WI38 (cell line): Measurements from ENCODE around the gene C22orf42.
A peak's percentile ranks its signal among the peaks of the same experiment; 100 is the strongest.
"Not testable (repeated sequence)": the region's sequence is repeated elsewhere in the genome, so short reads cannot be mapped to it uniquely, and the experiment has no call there.

Experiments used
- H3K4me3 ChIP-seq: 2 replicates; pipeline ENCODE4 v1.5.1; 2011; ENCODE audit warnings: low read depth, mild to moderate bottlenecking, control low read depth, low read length
- TF ChIP-seq, protein P1 (sequence below): IDR thresholded peaks from 2 replicates; pipeline ENCODE4 v1.5.1; 2012; ENCODE audit warnings: low read depth, mild to moderate bottlenecking, control low read depth, low read length

C22orf42 gene

DNA sequence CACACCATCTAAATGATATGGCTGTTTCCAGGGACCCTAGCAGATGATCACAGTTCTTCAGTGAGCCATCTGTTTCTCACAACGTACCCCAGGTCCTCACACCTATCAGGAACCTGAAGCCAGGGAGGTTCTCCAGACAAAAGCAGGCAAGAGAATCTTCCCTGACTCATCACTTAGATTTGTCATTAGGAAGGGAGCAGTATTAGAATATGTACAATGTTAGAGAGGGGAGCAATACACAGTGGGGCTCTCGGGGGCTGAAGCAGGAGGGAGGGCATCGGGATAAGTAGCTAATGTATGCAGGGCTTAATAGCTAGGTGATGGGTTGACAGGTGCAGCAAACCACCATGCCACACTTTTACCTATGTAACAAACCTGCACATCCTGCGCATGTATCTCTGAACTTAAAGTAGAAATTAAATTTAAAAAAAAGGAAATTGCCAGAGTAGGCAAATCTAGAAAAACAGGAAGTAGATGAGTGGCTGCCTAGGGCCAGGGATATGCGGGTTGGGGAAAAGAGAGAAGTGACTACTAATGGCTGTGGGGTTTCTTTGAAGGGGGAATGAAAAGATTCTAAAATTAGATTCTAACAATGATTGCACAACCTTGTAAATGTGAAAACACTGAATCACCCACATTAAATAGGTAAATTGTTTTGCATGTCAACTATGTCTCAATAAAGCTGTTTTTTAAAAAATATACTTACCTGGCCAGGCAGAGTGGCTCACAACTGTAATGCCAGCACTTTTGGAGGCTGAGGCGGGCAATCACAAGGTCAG, 14.4 kb downstream of the C22orf42 start:
- TF ChIP-seq, protein P1, sequence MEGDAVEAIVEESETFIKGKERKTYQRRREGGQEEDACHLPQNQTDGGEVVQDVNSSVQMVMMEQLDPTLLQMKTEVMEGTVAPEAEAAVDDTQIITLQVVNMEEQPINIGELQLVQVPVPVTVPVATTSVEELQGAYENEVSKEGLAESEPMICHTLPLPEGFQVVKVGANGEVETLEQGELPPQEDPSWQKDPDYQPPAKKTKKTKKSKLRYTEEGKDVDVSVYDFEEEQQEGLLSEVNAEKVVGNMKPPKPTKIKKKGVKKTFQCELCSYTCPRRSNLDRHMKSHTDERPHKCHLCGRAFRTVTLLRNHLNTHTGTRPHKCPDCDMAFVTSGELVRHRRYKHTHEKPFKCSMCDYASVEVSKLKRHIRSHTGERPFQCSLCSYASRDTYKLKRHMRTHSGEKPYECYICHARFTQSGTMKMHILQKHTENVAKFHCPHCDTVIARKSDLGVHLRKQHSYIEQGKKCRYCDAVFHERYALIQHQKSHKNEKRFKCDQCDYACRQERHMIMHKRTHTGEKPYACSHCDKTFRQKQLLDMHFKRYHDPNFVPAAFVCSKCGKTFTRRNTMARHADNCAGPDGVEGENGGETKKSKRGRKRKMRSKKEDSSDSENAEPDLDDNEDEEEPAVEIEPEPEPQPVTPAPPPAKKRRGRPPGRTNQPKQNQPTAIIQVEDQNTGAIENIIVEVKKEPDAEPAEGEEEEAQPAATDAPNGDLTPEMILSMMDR = no peak
- no peak overlapping the region for H3K4me3 ChIP-seq

DNA sequence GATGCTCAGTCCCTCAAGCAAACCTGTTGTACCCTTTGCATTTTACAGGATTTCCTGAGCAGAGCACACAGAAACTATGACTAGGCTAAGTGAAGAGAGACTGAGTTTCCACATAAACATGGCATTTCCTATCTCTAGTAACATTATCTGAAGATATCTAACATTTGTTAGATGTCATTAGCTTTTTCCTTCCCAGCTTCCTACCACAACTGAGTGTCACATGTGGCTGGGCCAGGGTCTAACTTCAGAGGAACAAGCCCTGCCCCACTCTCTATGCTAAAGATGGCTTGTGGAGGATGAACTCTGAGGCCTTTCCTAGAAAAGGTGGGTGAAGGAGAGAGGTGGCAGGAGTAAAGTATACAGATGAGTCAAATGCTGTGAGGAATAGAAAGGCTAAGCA, 16.5 kb downstream of the C22orf42 start:
- TF ChIP-seq, protein P1 = no peak
- no peak overlapping the region for H3K4me3 ChIP-seq

DNA sequence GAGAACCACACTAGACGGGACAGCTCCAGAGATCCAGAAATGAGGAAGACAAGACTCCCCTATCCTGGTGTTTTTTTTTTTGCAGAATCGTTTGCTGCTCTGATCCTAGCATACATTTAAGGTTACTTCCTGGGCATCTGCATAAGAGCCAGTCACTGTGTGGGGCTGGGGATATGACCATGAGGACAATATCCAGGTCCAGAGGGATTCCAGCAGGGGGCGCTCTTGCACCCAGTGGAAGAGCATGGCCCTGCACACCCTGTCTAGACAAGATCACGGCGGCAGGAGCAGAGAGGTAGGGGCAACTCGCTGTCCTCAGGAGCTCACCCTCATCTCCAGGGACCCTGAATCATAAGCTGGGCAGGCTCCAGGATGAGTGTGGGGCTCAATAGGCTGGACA, 18.4 kb downstream of the C22orf42 start:
- H3K4me3 ChIP-seq = not testable (repeated sequence)
- TF ChIP-seq, protein P1 = 0 out of 2 replicates have a peak, but pooled peaks have one; percentile 22

DNA sequence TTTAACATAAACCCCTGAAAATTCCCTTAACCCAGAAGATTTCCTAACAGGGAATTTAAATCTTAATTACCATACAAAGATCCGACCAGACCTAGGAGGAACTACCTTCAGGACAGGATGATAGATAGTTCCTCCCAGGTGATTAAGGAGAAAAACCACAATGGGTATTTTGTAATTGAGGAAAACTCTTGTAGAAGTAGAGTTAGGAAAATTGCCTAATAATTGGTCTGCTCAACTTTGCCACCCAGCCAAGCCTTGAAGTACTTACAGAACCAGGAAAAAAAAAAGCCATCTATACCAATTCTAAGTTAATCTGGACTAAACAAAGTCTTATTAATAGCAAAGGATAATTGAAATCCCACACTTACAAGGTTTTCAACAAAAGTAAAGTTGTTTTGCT, 20.5 kb downstream of the C22orf42 start:
- H3K4me3 ChIP-seq = not testable (repeated sequence)

DNA sequence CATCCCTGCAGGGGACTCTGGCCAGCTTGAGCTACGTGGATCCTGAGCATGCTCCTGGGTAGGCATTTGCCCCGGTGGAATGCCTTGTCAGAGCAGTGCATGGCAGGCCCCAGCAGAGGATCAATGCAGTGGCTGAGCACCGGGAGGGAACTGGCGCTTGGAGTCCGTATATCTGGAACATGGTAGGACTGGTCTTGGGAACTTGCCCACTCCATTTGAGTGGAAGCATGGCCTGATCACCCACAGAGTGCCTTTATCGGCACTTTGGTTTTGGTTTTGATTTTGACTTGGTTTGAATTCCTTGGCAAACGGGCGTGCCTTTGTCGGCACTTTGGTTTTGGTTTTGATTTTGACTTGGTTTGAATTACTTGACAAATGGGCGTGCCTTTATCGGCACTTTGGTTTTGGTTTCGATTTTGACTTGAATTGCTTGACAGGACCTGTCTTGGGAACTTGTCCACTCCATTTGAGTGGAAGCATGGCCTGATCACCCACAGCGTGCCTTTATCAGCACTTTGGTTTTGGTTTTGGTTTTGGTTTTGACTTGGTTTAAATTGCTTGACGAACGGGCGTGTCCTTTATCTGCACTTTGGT, 21.3 kb downstream of the C22orf42 start:
- peak overlapping the region; percentile 44 for H3K4me3 ChIP-seq

DNA sequence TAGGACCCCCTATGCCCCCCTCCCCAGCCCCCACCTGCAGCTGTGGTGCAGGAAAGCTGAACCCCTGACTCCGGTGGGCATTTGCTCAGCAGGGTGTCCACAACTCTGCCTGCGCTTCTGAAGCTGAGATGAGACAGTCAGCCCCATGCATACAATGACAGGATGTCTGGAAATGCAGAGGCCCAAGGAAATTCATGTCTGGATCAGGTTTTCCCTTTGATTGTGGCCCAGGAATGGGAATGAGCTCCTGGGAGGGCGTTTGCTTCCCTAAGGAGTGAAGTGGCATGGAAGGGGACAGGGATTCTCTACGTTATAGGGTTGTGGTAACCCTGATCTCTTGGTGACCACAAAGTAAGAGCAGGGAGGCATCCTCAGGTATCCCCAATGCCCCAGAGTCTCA, 22.2 kb downstream of the C22orf42 start:
- not testable (repeated sequence) for H3K4me3 ChIP-seq

DNA sequence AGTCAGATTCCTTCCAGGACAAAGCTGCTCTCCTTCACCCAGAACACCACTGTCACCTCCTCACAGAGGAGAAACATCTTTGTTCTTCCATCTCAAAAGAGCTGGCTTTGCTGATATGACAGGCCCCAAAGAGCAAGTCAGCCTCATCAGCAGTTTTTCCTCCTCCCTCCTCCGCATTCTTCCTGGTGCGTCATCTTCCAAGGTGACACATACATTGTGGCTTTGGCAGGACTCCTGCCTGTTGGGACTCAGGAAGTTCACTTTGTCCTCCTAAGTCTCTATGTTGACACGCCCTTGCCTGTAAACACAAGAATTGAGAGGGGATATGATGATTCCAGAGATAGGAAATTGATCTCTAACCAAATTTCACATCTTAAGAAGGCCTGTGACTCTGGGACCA, 23.1 kb downstream of the C22orf42 start:
- not testable (repeated sequence) for H3K4me3 ChIP-seq

DNA sequence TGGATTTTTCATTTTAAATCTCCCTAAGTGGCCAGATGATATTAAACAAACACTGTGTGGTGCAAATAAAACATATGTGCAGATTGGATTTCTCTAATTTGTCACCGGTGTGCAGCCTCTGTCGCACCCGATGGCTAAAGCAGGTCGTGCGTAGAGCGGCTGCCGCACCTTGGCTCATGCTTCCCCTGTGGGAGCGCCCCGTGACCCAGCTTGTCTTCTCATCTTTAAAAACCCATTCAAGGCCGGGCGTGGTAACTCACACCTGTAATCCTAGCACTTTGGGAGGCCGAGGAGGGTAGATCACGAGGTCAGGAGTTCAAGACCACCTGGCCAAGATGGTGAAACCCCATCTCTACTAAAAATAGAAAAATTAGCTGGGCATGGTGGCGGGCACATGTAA, 24.3 kb downstream of the C22orf42 start:
- not testable (repeated sequence) for H3K4me3 ChIP-seq

DNA sequence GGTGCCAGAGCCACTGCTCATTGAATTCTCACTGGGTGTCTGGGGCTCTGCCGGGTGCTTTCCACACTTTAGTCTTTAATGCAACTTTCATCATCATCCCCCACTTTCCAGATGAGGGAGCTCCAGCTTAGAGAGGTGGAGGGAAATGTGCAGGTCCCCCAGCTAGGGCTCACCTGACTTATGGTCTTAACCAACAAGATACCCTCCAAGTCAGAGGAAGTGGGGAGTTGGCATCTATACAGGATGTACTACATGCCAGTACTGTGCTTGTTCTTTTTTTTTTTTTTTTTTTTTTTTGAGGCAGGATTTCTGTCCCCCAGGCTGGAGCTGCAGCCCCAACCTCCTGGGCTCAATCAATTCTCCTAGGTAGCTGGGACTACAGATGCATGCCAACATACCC, 26.3 kb downstream of the C22orf42 start:
- TF ChIP-seq, protein P1 = no peak
- no peak overlapping the region for H3K4me3 ChIP-seq

DNA sequence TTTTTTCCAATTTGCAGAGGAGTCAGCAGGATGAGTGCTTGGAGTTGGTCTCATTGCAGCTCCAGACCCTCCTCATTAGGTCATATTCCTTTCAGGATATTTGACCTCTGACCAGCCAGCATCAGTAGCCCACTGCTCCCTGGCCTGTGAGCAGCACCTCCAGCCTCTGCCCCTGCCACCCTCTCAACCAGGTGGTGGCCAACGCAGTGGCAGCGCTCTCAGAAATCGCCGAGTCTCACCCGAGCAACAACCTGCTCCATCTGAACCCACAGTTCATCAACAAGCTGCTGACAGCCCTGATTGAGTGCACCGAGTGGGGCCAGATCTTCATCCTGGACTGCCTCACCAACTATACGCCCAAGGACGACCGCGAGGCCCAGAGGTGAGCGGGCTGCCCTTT, 27.0 kb downstream of the C22orf42 start:
- H3K4me3 ChIP-seq = no peak overlapping the region
- TF ChIP-seq, protein P1 = no peak
